Measurements from ENCODE around the gene B4GALT6.

The B4GALT6 gene

DNA sequence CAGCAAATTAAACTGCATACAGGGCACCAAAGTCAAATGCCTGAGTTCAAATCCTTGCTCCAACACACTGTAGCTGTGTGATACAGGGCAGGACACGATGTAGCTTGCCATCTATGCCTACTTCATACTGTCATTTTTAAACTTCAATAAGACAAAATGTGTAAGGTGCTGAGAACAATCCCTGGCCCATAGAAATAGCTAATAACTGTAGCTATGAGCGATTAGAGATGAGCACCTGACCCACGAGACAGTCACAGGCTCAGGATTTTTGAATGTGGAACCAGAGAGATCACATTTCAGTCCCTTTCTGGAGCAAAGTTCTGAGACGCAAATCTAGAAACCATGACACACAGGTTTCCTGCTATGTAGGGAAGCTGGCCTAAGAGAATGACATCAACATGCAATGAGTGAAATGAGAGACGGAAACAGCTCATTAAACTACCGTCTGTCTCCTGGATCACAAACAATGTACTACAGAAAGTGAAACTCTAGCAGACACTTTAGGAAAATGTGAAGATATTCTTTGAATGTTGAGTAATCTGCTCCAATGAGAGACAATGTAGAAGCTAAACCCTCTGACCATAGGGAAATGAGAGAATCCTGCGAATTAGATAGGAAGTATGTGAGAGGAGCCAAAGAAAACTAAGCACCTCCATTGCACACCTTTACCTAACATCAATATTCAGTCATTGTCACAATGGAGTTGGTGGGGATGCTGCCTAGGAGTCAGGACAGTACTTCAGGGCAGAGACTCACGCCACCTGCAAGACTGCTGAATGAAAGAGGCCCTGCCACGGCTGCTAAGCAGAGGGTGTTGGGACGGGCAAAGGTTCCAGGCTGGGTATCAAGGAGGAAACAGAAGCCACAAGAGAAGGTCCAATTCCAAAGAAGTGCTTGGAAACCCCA lies 25.5 kb downstream of the B4GALT6 start:
- no peak for DNase-seq

DNA sequence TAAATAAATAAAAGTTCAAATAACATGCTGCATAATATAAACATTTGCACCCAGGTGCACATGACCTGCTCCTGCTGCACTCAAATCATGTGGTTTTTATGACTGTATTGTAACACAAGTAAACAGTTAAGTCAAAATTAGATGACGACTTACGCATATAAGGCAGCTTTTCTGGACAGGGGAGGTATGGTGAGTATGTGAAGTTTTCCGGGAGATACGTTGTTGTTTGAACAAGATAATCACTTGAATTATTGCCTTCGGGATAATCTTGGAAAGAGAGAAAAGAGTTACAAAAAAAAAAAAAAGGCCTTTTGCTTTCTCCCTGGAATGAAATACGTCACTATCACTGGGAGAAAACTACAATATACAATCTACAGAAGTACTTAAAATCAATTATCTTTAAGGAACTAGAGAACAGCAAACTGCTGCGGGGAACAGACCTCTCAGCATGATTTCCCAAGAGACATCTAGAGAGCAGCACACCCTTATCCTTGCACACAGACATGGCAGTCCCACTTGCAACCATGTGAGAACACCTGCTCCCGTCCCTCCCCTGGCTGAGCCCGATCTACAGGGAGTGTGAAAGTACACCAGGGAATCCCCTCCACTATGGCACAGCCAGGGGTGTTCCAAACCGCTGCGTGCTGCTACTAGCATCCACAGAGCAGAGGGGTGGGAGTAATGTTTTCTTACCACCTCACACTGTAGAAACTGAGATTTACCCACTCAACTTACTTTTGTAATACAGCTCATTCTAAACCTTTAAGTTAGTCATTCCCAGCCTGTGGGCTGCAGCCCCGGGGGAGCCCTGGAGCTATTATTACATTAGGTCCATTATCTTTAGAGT lies 26.3 kb downstream of the B4GALT6 start:
- DNase-seq: no peak

DNA sequence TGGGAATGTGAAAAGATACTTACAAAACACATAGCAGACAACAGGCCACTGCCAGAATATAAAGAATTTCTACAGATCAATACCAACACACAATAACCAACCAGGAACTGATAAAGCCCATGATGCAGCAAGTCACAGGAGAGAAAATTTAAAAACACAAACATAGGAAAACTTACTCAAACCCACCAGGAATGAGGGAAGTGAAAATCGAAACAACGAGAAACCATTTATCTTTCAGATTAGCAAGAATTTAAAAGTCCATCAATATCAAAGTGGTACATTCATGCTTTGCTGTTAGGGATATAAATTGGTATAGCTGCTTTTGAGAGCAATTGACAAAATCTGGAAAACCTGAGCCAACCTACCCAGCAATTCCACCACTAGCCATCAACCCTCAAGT lies 27.6 kb downstream of the B4GALT6 start:
- DNase-seq: no peak

DNA sequence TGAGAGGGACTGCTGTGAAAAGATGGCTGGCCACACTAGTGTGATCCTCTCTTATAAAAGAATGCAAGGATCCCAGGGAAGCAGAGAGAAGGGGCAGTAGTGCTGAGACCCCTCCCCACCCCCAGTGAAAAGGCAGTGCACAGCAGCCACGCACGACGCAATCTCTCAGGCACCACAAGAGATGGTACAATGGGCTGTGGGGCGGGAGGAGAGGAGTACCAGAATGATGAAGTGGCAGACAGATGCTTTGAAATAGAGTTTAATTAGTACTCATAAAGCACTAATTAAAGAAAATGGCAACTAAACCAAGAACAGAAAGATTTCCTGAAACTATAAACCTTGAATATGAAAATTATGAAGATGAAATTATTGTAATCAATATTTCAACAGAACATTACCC lies 29.0 kb downstream of the B4GALT6 start:
- no peak for DNase-seq

DNA sequence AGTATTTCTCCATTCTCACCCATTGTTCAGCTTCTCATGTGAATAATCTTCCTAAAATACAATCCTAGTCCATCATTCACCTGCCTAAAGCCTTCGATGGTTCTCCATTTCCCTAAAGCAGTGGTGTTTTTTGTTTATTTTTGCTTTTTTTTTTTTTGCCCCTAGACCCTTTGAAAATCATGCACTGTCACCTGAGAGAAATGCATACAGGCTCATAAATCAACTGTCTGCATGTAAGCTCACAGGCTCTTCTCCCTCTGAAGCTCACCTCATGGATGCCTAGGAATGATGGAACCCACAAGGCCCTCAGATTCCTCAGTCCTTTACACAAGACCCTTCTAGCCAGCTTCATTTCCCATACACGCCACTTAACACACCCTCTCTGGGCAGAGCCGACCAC lies 31.5 kb downstream of the B4GALT6 start:
- DNase-seq: no peak

DNA sequence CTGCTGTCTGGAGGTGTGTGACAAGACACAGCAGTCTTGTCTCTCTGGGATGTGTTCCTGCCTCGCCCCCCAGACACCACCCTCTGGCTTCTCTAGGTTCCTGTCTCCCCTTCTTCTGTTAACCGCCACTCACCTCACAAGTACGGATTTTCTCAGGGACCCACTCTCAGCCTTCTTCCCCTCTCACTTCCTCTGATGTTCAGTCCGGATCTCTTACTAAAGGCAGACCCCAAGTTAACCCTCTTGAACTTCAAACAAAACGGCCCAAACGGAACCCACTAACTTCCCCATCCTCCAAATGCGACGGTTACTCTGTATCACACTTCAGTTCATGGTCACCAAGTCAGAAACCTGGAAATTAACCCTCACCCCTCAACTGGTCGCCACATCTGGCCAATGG lies 32.0 kb downstream of the B4GALT6 start:
- no peak for DNase-seq

DNA sequence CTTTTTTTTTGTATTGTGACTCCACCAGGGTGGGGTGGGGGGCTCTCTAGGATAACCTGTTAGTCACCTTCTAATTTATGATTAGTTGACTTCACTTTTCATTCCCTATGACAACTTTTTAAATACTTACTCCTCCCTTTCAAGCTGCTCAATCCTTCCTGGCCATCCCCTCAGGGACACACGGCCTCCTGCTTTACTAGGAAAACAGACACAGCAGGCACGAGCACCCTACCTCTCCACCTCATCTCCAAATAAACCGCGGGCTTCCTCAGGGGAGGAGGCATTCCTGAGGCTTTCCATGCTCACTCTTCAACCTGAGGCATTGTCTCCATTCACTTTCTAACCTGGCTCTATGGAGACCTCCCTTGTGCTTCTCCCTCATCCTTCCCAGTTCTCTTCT lies 33.0 kb downstream of the B4GALT6 start:
- DNase-seq: no peak

DNA sequence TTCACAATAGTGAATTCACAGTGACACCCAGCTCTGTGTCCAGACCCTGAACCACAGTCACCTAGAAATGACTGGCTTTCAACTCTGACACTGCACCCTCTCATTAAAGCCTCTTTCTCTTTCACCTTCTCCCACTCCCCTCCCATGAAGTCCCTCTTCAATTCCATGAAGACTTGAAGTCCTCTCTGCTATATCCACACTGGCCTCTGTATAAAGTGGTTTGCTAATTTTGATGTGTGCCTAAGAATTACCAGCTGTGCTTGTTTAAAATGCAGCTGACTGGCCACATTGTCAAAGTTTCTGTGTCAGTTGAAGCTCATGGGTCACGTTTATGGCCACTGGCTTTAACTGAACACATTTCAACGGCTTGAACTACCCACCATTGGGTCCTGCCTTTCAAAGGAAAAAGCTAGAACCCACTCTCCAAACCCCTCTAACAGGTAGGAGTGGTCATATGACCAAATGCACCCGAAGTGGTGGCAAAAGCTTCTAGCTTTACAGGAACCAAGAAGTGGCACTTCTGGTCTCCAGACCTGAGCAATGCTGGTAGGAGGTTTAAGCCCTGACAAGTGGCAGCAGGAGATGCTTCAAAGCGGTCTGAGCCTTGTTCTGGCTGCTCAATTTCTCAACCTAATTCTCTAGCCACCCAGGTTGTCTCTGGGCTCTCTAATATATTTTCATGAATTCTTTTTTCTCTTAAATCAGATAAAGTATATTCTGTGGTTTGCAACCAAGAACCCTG lies 34.2 kb downstream of the B4GALT6 start:
- no peak for DNase-seq

DNA sequence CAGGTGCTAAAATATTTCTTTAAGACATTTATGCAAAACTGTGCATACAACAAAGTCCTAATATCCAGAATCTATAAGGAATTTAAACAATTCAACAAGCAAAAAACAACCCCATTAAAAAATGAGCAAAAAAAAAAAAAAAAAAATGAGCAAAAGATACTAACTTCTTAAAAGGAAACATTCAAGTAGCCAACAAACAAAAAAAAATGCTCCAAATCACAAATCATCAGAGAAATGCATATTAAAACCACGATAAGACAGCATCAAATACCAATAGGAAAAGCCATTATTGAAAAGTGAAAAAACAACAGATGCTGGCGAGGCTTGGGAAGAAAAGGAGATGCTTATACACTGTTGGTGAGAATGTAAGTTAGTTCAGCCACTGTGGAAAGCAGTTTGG lies 34.9 kb downstream of the B4GALT6 start:
- DNase-seq: no peak

DNA sequence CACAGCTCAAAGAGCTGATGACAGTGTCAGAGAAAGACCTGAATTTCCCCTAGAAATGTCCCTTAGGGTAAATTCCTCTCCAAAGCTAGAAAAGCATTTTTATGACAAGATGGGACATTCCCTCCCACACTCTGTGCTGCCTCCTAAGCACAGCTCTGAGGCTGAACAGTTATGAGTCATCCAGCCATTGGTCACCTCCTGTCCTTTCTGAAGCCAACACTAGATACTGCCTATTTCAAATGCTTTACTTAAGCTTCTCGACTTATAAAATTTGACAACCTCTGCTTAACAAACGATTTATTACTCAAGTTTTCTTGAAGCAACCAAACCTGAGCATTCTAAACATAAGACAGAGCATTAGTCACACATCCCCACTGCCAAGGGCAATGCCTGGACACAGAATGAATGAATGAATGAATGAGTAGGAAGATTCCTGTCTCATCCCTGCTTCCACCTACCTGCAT lies 35.4 kb downstream of the B4GALT6 start:
- DNase-seq: no peak

DNA sequence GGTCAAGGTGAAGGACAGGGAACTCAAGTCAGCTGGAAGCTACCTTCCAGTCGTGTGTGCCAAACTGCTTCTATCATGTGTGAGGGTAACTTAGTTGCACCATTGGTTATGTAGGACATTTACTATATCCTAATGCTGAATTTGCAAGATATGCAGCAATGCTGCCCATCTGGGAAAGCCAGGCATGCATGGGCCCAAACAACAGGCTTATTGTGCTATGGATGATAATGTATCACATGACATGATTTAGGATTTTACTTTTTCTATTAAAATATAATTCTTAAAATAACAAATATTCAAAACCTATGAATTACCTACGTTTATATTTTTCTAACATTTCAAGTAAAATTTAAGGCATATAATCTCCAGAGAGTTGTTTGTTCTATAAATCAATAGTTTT lies 35.9 kb downstream of the B4GALT6 start:
- DNase-seq: no peak

DNA sequence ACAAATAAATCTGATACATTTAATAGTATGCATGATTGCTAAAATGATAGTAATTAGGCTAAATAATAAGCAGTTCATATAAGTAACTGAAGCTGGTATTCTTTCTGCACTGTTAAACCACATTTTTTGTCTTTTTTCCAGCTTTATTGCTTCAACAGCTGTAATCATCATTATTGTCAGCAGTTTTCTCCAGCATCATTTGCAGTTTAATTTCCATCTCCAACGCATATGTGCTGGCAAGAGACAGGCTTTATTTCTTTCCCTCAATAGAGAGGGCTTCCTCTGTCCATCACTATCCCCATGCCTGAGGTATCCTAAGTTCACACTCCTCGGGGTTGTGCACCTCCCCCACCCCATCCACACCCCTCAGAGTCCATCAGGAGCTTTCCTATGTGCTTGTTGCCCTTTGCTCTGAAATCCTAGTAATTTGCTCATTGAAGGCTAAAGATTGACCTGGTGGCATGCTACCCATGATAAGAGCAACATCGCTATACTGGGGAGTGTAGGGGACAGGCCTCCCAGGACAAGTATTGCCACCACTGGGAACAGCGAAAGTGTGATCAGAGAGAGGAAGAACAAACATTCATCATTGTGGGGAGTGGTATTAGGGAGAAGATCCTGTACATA lies 37.1 kb downstream of the B4GALT6 start:
- no peak for DNase-seq

DNA sequence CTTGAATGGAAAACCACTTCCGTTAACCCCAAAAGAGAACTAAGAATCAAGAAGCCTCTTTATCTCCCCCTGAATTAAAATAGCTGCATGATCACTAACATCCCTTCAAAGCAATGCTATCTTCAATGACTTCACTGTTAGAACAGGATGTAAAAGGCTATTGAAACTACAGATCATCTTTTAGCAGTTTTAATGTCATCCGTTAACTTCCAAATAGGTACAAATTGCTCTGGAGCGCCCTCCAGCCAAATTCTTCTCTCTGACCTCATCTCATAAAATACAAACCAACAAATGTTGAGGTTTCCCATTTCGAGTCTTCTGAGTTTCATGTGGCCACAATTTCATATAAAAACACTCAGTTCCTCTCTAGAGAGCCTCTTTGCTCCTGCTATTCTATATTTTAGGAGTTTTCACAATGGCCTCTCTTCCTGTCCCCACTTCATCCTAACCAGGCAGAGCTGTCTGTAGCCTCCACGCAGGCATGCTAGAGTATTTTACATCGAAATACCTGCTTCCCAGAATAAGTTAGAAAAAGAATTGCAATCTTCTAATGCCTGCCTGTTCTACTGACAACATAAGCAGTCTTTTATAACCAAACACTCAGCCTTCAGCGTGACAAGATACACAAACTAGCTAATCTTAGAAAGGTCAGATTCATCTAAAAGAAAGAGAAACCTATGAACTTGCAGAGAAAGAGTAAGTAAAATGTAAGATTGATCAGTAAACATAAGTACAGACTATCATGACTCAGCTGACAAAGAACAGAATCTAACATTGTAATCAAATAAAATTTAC lies 37.9 kb downstream of the B4GALT6 start:
- no peak for DNase-seq

DNA sequence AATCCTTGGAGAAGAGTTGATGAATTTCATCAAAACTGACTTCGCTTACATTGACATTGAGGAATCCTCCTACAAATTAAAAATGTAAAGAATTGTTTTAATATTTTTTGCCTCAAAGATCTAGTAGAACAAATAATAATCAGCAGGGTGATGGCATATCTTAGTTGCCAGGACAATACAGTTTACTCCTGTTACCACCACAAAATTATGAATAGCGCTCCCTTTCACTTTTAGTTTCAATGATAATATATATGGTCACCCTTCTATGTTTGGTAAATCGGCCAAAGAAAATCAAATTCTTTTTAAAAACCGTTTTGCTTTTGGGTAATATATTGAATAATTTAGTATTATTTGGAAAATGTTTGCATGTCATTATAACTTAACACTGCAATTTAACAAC lies 39.0 kb downstream of the B4GALT6 start:
- DNase-seq: no peak

DNA sequence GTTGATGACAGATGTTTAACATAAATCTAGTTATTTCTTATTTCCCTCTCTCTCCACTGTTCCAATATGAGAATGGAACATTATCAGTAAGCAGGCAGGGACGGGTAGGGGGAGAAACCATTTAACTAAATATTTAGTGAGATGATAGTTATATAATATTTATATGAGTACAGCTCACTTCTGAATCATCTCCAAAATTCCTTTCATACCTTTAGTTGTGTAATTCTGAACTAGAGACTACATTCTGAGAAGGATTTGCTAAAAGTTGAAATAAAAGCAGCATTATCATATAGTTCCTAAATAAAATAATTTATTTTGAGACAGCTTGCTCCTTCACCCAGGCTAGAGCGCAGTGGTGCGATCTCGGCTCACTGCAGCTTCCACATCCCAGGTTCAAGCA lies 41.4 kb downstream of the B4GALT6 start:
- DNase-seq: no peak

DNA sequence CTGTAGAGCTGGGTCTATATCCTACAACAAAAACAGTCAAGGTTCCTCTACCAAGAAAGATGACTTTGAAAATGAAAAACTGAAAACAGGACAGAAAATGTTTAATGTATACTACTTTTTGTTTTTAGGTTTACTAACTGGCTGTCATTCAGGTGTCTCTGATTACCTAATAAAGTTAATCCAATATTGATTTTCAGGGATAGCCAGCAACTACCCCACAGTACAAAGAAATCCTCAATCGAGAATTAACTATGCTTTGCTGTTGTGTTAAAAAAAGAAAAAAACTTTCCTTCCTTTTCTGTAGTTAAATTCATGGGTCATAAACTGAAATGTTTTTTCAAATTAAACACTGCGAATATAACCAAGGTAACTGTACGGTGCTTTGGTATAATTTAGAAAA lies 46.9 kb downstream of the B4GALT6 start:
- DNase-seq: no peak

DNA sequence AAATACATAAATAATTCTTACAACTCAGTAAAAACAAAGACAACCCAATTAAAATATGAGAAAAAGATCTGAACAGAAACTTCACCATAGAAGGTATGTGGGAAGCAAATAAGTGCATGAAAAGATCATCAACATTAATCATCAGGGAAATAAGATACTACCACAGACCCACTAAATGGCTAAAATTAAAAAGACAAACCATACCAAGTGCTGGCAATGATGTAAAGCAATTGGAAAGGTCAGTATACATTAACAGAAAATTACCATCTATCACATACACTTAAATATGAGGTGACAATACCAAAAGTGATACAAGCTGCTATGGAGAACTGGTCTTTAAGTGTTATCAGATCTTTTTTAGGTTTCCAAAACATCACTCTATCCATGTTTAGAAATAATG lies 48.0 kb downstream of the B4GALT6 start:
- no peak for DNase-seq

DNA sequence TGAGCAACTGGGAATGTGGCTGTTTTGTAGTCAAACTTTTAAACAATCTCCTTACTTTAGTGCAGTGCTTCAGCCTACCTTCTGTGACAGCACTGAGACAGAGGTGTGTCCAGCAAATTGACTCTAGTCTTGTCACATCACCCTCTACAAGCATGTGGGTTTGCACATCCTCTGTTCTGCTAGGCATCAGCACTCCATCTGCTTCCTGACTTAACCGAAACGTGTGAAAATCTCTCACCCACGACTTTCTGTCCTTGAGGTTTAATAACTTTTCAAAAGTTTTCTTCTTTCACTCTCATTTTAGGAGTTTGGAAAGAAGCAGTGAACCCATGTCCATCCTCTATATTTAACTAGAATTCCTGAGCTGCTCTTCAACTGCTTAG lies 50.1 kb downstream of the B4GALT6 start:
- no peak for DNase-seq

DNA sequence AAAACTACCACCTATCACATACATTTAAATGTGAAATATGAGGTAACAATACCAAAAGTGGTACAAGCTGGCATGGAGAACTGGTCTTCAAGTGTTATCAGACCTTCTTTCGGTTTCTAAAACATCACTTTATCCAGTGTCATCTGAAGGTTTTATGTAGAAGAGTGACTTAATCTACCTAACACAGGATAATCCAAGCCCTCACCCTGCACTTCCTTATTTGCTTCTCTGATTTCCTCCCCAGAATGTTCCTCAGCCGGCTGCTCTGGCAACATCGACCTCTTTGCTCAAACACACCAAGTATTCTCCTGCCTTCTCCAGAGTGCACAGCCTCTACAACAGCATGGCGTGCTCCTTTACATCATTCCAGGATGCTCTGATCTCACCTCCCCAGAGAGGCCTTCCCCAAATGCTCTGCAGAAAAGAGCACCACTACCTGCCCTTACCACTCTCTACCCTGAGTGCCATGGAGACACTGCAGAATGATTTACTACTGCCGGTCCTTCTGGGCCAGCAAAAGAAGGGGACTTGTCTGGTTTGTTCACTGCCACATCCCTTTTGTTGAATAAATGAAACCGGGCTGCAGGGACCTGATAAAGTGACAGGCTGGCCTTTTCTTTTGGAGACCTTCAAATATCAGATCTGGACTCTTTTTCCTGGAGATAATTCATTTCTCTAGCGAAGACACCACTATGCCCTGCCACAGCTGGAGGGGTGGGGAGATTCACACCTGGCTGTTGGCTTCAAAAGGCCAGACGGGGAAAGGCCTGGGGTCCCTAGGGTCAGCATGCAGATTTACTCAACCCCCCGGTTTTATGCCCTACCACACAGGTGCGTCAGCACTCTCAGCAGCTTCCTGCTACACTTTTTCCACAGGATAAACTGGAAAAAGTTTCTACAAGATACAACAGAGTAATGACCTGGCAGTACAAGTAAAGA lies 50.7 kb downstream of the B4GALT6 start:
- no peak for DNase-seq

DNA sequence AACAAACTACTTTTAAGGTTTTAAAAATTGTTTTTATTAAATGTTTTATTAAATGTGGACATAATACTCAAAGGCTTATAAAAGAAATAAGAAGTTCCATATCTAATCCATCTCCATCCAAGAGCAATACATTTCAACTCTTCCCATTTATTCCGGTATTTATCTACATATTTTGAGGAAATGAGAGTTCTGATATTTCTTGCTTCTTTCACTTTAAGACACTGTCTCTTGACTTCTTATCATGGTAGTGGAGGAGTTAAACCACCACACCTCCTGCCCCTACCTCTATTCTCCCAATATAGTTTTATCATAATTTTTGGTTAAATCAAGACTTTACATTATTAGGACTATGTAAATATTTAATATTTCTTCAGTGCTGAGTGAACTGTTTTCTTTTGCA lies 52.0 kb downstream of the B4GALT6 start:
- DNase-seq: no peak

DNA sequence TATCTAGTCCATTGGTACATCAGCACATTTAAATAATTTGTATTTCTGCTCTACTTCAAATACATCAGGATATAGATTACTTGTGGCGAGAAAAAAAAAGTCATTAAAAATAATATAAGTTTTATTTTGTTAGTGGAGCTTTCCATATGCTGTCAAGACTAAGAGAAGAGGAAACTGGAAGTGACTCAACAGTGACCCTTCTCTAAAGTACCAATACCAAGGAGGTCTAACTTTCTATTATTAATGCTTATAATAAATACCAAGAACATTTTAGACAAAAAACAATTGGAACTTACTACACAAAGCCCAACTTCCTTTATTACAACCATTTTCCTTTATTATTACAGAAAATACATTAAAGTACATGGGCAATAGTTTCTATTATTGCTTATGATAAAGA lies 52.9 kb downstream of the B4GALT6 start:
- DNase-seq: no peak

Measured in AML-193 (cell line).